GM12874 (cell line): ENCODE results near the gene NUP153.

ENCODE experiments used
- TF ChIP-seq, protein P1 (sequence below): IDR thresholded peaks from 2 replicates; pipeline ENCODE4 v1.5.1; 2011; ENCODE audit warnings: low read depth, mild to moderate bottlenecking, control low read depth, low read length, moderate library complexity; ENCODE audit not compliant: insufficient read depth

Gene NUP153

GRCh38 chr6:17706580-17707370 lies at the start of gene NUP153:
Gene NUP153 (minus strand): TSS chr6:17706925. CDS start chr6:17706387, 538 bp downstream.
- TF ChIP-seq, protein P1, sequence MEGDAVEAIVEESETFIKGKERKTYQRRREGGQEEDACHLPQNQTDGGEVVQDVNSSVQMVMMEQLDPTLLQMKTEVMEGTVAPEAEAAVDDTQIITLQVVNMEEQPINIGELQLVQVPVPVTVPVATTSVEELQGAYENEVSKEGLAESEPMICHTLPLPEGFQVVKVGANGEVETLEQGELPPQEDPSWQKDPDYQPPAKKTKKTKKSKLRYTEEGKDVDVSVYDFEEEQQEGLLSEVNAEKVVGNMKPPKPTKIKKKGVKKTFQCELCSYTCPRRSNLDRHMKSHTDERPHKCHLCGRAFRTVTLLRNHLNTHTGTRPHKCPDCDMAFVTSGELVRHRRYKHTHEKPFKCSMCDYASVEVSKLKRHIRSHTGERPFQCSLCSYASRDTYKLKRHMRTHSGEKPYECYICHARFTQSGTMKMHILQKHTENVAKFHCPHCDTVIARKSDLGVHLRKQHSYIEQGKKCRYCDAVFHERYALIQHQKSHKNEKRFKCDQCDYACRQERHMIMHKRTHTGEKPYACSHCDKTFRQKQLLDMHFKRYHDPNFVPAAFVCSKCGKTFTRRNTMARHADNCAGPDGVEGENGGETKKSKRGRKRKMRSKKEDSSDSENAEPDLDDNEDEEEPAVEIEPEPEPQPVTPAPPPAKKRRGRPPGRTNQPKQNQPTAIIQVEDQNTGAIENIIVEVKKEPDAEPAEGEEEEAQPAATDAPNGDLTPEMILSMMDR, result no peak

GRCh38 chr6:17754254-17754653 lies 47.5 kb upstream of the NUP153 start:
- TF ChIP-seq, protein P1, result no peak

GRCh38 chr6:17744019-17744756 lies 37.5 kb upstream of the NUP153 start:
- TF ChIP-seq, protein P1, result no peak

GRCh38 chr6:17741507-17741906 lies 34.8 kb upstream of the NUP153 start:
- TF ChIP-seq, protein P1, result no peak

- TF ChIP-seq, protein P1, result no peak
Observed at GRCh38 chr6:17740559-17741220, 34.0 kb upstream of the NUP153 start.

GRCh38 chr6:17737704-17738252 lies 31.1 kb upstream of the NUP153 start:
- TF ChIP-seq, protein P1, result no peak
